Gastrocnemius medialis (tissue), 4 donors: ENCODE results near the gene ANKRD55.

ENCODE experiments used
- CTCF ChIP-seq, 5 experiments: fragments of 450-650 bp in 3 of 5; fragments of 200-600 bp in 2 of 5; sonication (generic) in 2 of 5; IDR thresholded peaks in 4 of 5; conservative IDR thresholded peaks in 1 of 5; 1 replicate in 4 of 5; 2 replicates in 1 of 5; pipeline ENCODE4 v1.5.1; 2016 to 2019; ENCODE audit warnings: antibody characterized with exemption in 5 of 5, mild to moderate bottlenecking in 3 of 5, moderate library complexity in 3 of 5
- POLR2A ChIP-seq, 2 donors: fragments of 450-650 bp; IDR thresholded peaks; one replicate each; pipeline ENCODE4 v1.6.1; 2017; ENCODE audit warnings: antibody characterized with exemption in 2 of 2, mild to moderate bottlenecking in 2 of 2, moderate library complexity in 2 of 2

- TF ChIP-seq CTCF (IDR thresholded peaks at IDR 0.05 in 4 of 5, conservative IDR thresholded peaks at IDR 0.05 in 1 of 5): no peak
- no peak for TF ChIP-seq POLR2A (IDR thresholded peaks at IDR 0.05)
Measured at GRCh38 chr5:56282216-56282615, 49.1 kb upstream of the ANKRD55 start.
